ENCODE data around the gene OSCP1. TPM values are rescaled to one million over a fixed set of nuclear protein-coding genes. Genes with fewer than 3 reads are reported as not detected.

OSCP1 gene
- total and polyA plus RNA-seq, 2 donors (not counting 3 experiments of a cell fraction or from before 2014, with no cell fraction given): 4.6 to 8.3 TPM

GRCh38 chr1:36397378-36398230, 52.6 kb downstream of the OSCP1 start, which contains the start of gene LSM10:
TSS of gene LSM10 (minus strand) at chr1:36397908. CDS start at chr1:36394129, 3,779 bp downstream.
- ChIA-PET POLR2A (interaction anchor here (2.0 kb wide), 1 partner anchor 11 kb away, joined by 12 read pairs; no protein-coding TSS in a partner anchor), CTCF (interaction anchor here (1.0 to 2.4 kb wide), 4 partner anchors 11 to 55 kb away, joined by 4 to 19 read pairs (median 8); partner anchors contain the start of gene STK40)
- Histone ChIP-seq H3K9me3 (replicated peaks; ENCODE audit: control insufficient read depth, insufficient read depth, low read length) (no peaks in the 10 kb centered on the region), H4K20me1 (replicated peaks; ENCODE audit: control insufficient read depth, extremely low read depth, insufficient read depth, low read length) (no peaks in the 10 kb centered on the region), H3K36me3 (ENCODE audit: control insufficient read depth in 2 of 2, extremely low read depth in 1 of 2, insufficient read depth in 2 of 2, low read length in 2 of 2) (peaks cover 0 to 8% of the 10 kb centered on the region in 2 experiments), H3K27me3 (ENCODE audit: control insufficient read depth in 2 of 2, insufficient read depth in 2 of 2, low read length in 2 of 2) (no peaks in the 10 kb centered on the region), H2AFZ (ENCODE audit: low read depth, low read length) (peak within 1 kb of the TSS; percentile 76), H3K9me1 (replicated peaks; ENCODE audit: control insufficient read depth, extremely low read depth, insufficient read depth, low read length) (no peaks in the 10 kb centered on the region), H3K4me2 (ENCODE audit: insufficient read depth, low read length) (peak within 1 kb of the TSS; percentile 63), H3K4me1 (ENCODE audit: control insufficient read depth, extremely low read depth, insufficient read depth, low read length) (peaks cover 3% of the 10 kb centered on the region), H3K27ac (ENCODE audit: insufficient read depth, low read depth, low read length) (peak within 1 kb of the TSS; percentile 61), H3K79me2 (ENCODE audit: control insufficient read depth, insufficient read depth, low read length) (peaks cover 8% of the 10 kb centered on the region), H3K4me3 (replicated peaks in 1 of 3; ENCODE audit: insufficient read depth in 1 of 3, low read depth in 1 of 3, low read length in 3 of 3) (peak within 1 kb of the TSS; percentile 63 to 78 (median 69)), H3K9ac (replicated peaks; ENCODE audit: extremely low read depth, insufficient read depth, low read length) (peak within 1 kb of the TSS; percentile 86)
- dilution Hi-C loops (cut with MboI; ENCODE audit: extremely low pct_ligation_motif_present, low sequenced_read_pairs): no loop called here
- intact Hi-C loops (cut with micrococcal nuclease): loop anchor here (1.0 to 2.0 kb wide), 2 partner anchors 11 to 23 kb away; no protein-coding TSS in a partner anchor
- TF ChIP-seq EZH2 (IDR thresholded peaks at IDR 0.05; ENCODE audit: borderline replicate concordance, low read depth, low read length, severe bottlenecking) (no peak), POLR2A (IDR thresholded peaks at IDR 0.05; ENCODE audit: low read depth, low read length) (peak; percentile 91), POLR2AphosphoS5 (IDR thresholded peaks at IDR 0.05; ENCODE audit: insufficient read depth, low read depth, low read length) (peak; percentile 85)
- FAIRE-seq: peak; percentile 100
- peak; percentile 96 for DNase-seq (ENCODE audit: low read depth, low spot score)
- TSS peak; percentile 60 for BruUV-seq (replicated peaks)

- H3K9ac ChIP-seq (replicated peaks; ENCODE audit: extremely low read depth, insufficient read depth, low read length): peak overlapping the region; percentile 86
- no peaks in the 10 kb centered on the region for H3K27me3 ChIP-seq (ENCODE audit: control insufficient read depth in 2 of 2, insufficient read depth in 2 of 2, low read length in 2 of 2)
- H3K9me3 ChIP-seq (replicated peaks; ENCODE audit: control insufficient read depth, insufficient read depth, low read length): no peaks in the 10 kb centered on the region
- no TSS peak for BruUV-seq (replicated peaks)
- peaks cover 3% of the 10 kb centered on the region for H3K4me1 ChIP-seq (ENCODE audit: control insufficient read depth, extremely low read depth, insufficient read depth, low read length)
- H3K36me3 ChIP-seq (ENCODE audit: control insufficient read depth in 2 of 2, extremely low read depth in 1 of 2, insufficient read depth in 2 of 2, low read length in 2 of 2): peaks cover 0 to 8% of the 10 kb centered on the region in 2 experiments
- DNase-seq (ENCODE audit: low read depth, low spot score) (no peak), FAIRE-seq (no peak)
- H3K27ac ChIP-seq (ENCODE audit: insufficient read depth, low read depth, low read length): peak overlapping the region; percentile 61
- H3K9me1 ChIP-seq (replicated peaks; ENCODE audit: control insufficient read depth, extremely low read depth, insufficient read depth, low read length): no peaks in the 10 kb centered on the region
- peak overlapping the region; percentile 63 for H3K4me2 ChIP-seq (ENCODE audit: insufficient read depth, low read length)
- TF ChIP-seq JUN (IDR thresholded peaks at IDR 0.05; ENCODE audit: borderline replicate concordance, insufficient read depth, insufficient read length, low read depth) (no peak), CTCF (IDR thresholded peaks at IDR 0.05; ENCODE audit: extremely low read depth in 1 of 2, insufficient read depth in 1 of 2, low read depth in 1 of 2, low read length in 2 of 2) (no peak), MAX (IDR thresholded peaks at IDR 0.05; ENCODE audit: insufficient read depth, insufficient read length) (no peak), POLR2AphosphoS5 (IDR thresholded peaks at IDR 0.05; ENCODE audit: insufficient read depth, low read depth, low read length) (no peak), POLR2A (IDR thresholded peaks at IDR 0.05; ENCODE audit: low read depth, low read length) (no peak), GATA2 (IDR thresholded peaks at IDR 0.05; ENCODE audit: insufficient read depth, insufficient read length, low read depth, low read length) (no peak), EZH2 (IDR thresholded peaks at IDR 0.05; ENCODE audit: borderline replicate concordance, low read depth, low read length, severe bottlenecking) (no peak), MYC (IDR thresholded peaks at IDR 0.05; ENCODE audit: low read depth, low read length) (no peak), FOS (IDR thresholded peaks at IDR 0.05; ENCODE audit: borderline replicate concordance, insufficient read depth, low read length) (no peak)
- ChIA-PET POLR2A (interaction anchor here (2.0 kb wide), 1 partner anchor 10 kb away, joined by 12 read pairs; no protein-coding TSS in a partner anchor), CTCF (interaction anchor here (1.0 to 2.4 kb wide), 4 partner anchors 11 to 54 kb away, joined by 4 to 19 read pairs (median 8); partner anchors contain the start of gene STK40)
- no peaks in the 10 kb centered on the region for H4K20me1 ChIP-seq (replicated peaks; ENCODE audit: control insufficient read depth, extremely low read depth, insufficient read depth, low read length)
- H3K79me2 ChIP-seq (ENCODE audit: control insufficient read depth, insufficient read depth, low read length): peaks cover 8% of the 10 kb centered on the region
- dilution Hi-C loops (cut with MboI; ENCODE audit: extremely low pct_ligation_motif_present, low sequenced_read_pairs) (no loop called here), intact Hi-C loops (cut with micrococcal nuclease) (loop anchor here (1.0 kb wide), 1 partner anchor 11 kb away; no protein-coding TSS in a partner anchor)
- H2AFZ ChIP-seq (ENCODE audit: low read depth, low read length): peak overlapping the region; percentile 76
- H3K4me3 ChIP-seq (replicated peaks in 1 of 3; ENCODE audit: insufficient read depth in 1 of 3, low read depth in 1 of 3, low read length in 3 of 3): peak overlapping the region; percentile 63 to 78 (median 69)
Observed at GRCh38 chr1:36397083-36397377, 53.2 kb downstream of the OSCP1 start.

All from endothelial cell of umbilical vein (primary cell).